ENCODE measurements around the gene PYDC1.
"Not testable (repeated sequence)": the region's sequence is repeated elsewhere in the genome, so short reads cannot be mapped to it uniquely, and the experiment has no call there.

Gene PYDC1

DNA sequence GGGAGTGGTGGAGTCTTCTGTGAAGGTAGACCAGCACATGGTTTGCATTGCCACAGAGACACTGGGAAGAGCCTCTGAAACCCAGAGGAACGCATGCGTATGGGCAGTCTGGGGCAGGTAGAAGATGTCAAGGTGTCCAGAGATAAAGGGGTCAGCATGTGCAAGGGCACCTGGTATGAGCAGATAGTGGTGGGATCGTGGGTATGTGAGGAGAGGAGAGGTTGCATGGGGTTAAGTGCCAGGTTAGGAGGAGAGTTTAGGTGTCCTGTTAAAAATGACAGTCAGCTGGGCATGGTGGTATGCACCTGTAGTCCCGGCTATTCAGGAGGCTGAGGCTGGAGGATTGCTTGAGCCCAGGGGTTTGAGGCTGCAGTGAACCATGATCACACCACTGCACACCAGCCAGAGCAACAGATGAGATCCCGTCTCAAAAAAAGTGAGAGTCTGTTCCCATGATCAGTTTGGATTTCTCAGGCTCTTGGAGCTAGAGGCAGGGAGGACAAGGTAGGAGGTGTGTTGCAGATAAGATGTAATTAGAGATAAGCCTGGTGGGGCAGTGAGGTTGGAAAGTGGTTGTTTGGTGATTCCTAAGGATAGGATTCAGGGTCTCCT lies 17.4 kb downstream of the PYDC1 start:
- no peak for DNase-seq (ENCODE audit: insufficient read length, low spot score)
- no peak for FAIRE-seq

DNA sequence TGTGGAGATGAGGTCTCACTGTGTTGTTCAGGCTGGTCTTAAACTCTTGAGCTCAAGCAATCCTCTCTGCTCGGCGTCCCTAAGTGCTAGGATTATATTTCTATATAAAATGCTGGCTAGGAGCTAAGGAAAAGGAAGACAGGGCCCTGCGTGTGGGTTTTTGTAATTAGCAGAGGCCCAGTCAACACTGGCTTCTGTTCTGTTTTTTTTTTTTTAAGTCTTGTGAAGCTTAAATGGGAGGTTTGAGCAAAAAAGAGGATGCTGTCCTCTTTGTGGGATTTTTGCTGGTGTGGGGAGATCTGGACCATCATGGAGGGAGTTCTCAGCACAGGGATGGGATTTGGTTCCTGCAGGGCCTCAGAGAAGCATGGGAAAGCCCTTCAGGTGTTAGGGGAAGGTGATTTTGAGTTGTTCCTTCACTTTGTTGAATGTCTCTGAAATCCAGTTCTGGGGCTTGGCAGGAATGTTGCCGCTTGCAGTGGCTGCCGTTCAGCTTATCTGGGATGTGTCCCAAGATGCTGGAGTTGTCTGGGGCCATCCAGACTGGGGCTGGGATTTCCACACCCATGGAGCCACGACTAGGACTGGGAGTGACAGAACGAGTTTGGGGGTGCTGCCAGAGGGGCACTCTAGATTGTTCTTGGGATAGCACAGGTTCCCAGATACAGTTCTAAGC lies 18.6 kb downstream of the PYDC1 start:
- FAIRE-seq (no peak), DNase-seq (ENCODE audit: insufficient read length, low spot score) (no peak)

- no peak for DNase-seq (ENCODE audit: insufficient read length, low spot score)
- no peak for FAIRE-seq
Measured at GRCh38 chr16:31196324-31197088, 20.4 kb downstream of the PYDC1 start.

DNA sequence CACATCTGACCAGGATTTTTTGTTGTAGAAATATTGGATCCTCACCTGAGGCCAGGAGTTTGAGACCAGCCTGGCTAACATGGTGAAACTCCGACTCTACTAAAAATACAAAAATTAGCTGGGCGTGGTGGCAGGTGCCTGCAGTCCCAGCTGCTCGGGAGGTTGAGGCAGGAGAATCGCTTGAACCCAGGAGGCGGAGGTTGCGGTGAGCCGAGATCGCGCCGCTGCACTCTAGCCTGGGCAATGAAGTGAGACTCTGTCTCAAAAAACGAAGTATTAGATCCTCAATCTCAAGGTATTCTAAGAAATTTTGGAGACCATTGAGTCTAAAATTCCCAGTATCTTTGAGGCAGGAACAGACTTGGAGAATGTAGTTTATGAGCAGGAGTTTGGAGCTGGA lies 21.1 kb downstream of the PYDC1 start:
- FAIRE-seq; DNase-seq (ENCODE audit: insufficient read length, low spot score): not testable (repeated sequence)

DNA sequence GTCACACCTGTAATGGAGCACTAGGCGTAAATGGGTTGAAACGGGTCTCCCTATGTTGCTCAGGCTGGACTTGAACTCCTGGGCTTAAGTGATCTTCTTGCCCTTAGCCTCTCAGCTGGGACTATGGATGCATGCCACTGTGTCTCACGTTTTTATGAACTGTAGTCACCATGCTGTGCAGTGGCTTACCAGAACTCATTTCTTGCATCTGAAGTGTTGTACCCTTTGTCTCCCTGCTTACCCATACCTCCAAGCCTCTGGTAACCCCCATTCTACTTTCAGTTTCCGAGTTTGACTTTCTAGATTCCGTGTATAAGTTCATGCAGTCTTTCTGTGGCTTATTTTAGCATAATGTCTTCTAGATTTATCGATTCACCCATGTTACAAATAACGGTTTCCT lies 22.0 kb downstream of the PYDC1 start:
- FAIRE-seq, result peak; percentile 75

GRCh38 chr16:31193874-31194273 lies 23.1 kb downstream of the PYDC1 start:
- no peak for DNase-seq (ENCODE audit: insufficient read length, low spot score)
- FAIRE-seq, result no peak

More for the DNA sequence above, 22.0 kb downstream of the PYDC1 start:
- no peak for DNase-seq (ENCODE audit: insufficient read length, low spot score)

DNA sequence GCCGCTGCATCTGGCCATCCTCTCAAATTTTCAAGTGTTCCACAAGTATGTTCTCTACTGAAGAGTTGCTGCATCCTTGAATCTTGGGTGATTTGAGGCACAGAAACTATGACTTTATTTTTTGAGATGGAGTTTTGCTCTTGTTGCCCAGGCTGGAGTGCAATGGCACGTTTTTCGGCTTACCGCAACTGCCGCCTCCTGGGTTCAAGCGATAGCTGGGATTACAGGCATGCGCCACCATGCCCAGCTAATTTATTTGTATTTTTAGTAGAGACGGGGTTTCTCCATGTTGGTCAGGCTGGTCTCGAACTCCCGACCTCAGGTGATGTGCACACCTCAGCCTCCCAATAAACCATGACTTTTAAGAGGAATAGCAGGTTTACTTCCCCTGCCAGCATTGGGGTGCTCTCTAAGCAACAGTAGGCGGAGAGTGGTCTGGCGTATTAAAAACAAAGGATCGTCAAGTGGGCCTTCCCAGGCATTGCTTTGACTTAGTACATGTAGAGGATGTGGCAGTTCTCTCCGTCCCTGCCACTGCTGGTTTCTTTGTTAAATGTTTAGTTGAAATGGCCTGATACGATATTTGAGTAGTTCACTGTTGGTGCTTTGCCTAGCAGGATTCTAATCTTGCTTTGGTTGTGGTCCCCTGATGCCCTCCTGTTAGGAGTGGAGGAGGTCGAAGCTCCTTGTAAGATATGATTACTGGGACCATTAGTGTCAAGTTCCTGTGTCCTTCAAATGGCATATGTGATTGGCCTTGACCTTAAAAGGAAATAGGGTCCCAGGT lies 23.9 kb downstream of the PYDC1 start:
- no peak for DNase-seq (ENCODE audit: insufficient read length, low spot score)
- no peak for FAIRE-seq

DNA sequence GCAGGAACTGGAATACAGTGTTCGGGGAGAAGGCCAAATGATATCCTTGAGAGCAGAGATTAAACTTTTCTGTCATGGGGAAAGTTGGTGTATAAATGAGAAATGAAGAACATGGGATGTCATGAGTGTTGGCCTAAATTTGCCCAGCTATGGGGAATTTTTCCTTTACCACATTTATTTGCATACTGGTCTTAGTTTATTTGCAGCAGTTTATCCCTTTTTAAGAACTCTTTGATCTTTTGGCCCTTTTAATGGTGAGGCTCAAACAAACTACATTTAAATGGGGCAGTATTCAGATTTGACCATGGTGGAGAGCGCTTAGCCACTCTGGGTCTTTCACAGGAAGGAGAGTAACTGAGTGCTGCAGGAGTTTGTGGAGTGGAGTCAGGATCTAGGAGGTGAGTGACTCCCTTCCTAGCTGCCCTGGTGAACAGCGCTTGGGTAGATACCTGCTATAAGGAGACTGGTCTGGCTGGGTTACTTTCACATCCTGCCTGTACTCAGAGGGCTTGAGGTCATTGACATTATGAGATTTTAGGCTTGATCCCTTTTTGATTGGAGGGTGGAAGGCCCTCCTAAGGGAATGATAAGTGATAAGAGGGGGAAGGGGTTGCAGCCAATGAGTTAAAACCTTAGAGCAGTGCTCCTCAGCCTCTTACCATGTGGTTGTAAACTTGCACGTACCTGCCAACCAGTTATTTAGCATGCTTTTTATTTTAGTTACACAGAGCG lies 25.1 kb downstream of the PYDC1 start:
- DNase-seq (ENCODE audit: insufficient read length, low spot score), result no peak
- no peak for FAIRE-seq

- no peak for FAIRE-seq
- no peak for DNase-seq (ENCODE audit: insufficient read length, low spot score)
Measured at GRCh38 chr16:31190818-31191444, 26.0 kb downstream of the PYDC1 start.

DNA sequence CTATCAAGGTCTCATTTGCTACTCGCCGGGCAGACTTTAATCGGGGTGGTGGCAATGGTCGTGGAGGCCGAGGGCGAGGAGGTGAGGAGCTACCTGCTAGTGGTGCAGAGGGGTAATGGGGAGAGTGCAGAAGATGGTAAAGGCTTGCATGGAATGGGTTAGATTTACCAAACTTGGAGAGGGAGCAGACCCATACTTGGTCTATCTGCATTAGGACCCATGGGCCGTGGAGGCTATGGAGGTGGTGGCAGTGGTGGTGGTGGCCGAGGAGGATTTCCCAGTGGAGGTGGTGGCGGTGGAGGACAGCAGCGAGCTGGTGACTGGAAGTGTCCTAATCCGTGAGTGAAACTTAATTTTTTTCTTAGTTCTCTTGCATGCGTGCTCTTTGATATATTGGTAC lies 26.9 kb downstream of the PYDC1 start:
- no peak for FAIRE-seq

DNA sequence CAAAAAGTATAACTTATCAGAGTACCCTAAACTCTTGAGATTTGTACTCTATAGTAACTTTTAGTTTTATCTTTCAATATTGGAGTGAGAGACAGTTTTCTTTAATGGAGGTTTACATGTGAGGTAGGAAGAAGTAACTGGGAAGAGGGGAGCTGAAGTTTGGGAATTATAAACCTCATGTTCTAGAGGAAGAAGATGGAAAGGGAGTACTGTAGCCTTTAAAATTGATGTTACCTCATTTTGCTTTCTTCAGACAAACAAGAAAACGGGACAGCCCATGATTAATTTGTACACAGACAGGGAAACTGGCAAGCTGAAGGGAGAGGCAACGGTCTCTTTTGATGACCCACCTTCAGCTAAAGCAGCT lies 27.5 kb downstream of the PYDC1 start:
- no peak for FAIRE-seq
- DNase-seq (ENCODE audit: insufficient read length, low spot score), result no peak

More for the DNA sequence above, 26.9 kb downstream of the PYDC1 start:
- DNase-seq (ENCODE audit: insufficient read length, low spot score), result no peak

DNA sequence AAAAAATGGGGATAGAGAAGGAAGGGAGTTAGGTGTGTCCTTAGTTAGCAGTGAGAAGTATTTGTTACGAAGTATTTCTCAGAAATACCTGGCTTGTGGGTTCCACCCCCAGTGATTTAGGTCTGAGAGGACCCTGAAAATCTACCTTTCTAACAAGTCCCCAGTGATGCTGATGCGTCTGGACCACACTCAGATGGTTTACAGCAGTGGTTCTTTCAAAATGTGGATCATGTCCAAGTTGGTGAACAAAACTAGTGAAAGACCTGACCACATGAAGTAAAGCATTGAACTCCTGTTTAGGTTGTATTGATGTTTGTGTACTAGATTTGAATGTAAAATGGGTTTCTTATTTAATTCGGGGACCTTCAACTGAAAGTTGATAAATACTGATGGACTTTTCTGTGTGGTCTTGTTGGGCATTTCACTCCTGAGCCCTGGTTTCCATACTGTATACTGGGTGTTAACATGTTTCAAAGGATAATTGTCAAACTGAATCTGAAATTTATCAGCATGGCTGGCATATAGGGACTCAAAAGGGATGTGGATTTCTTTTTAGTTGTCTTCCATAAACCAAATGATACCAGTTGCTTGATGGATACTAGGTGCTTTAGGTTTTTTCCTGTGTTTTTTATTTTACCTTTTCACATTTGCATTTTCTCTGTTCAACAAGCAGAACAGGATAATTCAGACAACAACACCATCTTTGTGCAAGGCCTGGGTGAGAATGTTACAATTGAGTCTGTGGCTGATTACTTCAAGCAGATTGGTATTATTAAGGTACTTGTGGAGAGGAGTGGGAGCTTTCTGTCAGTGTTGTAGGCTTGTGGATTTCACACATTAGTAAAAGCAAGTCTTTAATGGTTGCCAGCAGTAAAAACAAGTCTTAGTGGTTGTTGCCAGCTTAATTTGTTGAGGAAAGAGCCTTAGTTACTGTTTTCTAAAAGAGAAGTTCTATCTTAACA lies 28.2 kb downstream of the PYDC1 start:
- FAIRE-seq (no peak), DNase-seq (ENCODE audit: insufficient read length, low spot score) (no peak)

GRCh38 chr16:31187808-31188189 lies 29.1 kb downstream of the PYDC1 start:
- FAIRE-seq (no peak), DNase-seq (ENCODE audit: insufficient read length, low spot score) (no peak)

- FAIRE-seq, result no peak
- no peak for DNase-seq (ENCODE audit: insufficient read length, low spot score)
Measured at GRCh38 chr16:31186930-31187807, 29.8 kb downstream of the PYDC1 start.

DNA sequence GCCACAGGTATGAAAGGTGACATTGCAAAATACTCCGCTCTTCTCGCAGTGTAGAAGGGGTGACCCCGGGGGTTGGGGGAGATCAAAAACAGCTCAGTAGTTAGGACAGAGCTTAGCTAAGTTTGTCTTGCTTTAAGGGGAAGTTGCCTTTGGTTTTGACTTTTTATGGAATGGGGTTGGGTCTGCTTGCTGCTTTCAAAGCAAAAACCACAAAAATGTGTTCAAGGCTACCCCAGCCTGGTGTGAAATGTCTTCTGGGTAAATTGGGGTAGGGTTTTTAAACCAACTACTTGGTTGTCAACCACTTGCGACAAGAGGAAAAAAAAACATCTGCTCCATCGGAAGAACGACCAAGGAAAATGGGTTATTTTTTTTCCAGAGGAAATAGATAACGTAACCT lies 30.8 kb downstream of the PYDC1 start:
- DNase-seq (ENCODE audit: insufficient read length, low spot score) (no peak), FAIRE-seq (no peak)

- DNase-seq (ENCODE audit: insufficient read length, low spot score) (no peak), FAIRE-seq (no peak)
Measured at GRCh38 chr16:31185339-31185738, 31.6 kb downstream of the PYDC1 start.

GRCh38 chr16:31184888-31185287 lies 32.0 kb downstream of the PYDC1 start:
- FAIRE-seq (no peak), DNase-seq (ENCODE audit: insufficient read length, low spot score) (no peak)

All from GM19239 (cell line).